HL-60 (cell line): ENCODE data around the gene POLR2B.

Experiments used
- DNase-seq, 2 experiments: peaks; one replicate each; pipeline ENCODE4 v3.0.0-alpha.2; 2010 to 2020; ENCODE audit warnings: low read depth in 1 of 2, low spot score in 1 of 2
- H3K27ac ChIP-seq: fragments of 250-450 bp; sonication (Bioruptor Pico); replicated peaks from 2 replicates; pipeline ENCODE4 v1.5.1; 2020; ENCODE audit warnings: mild to moderate bottlenecking, moderate library complexity
- H3K27me3 ChIP-seq: fragments of 250-450 bp; sonication (Bioruptor Pico); 2 replicates; pipeline ENCODE4 v1.5.1; 2021; ENCODE audit warnings: mild to moderate bottlenecking, moderate library complexity; ENCODE audit not compliant: insufficient read depth, poor library complexity, severe bottlenecking
- H3K4me3 ChIP-seq: replicated peaks from 2 replicates; pipeline ENCODE4 v1.5.1; 2011; ENCODE audit warnings: mild to moderate bottlenecking, control low read depth, low read length; ENCODE audit not compliant: insufficient read depth
- GABPA ChIP-seq: IDR thresholded peaks from 2 replicates; pipeline ENCODE4 v1.6.1; 2012; ENCODE audit warnings: low read depth
- POLR2AphosphoS5 ChIP-seq: IDR thresholded peaks from 2 replicates; pipeline ENCODE4 v1.6.1; 2012; ENCODE audit warnings: low read depth
- SPI1 ChIP-seq: IDR thresholded peaks from 2 replicates; pipeline ENCODE4 v1.6.1; 2012; ENCODE audit warnings: low read depth, mild to moderate bottlenecking, borderline replicate concordance
- TF ChIP-seq, protein P1 (sequence below): IDR thresholded peaks from 2 replicates; pipeline ENCODE4 v1.6.1; 2012; ENCODE audit warnings: low read depth; ENCODE audit not compliant: insufficient replicate concordance
- TF ChIP-seq, protein P2 (sequence below): IDR thresholded peaks from one replicate; pipeline ENCODE4 v1.5.1; 2011; ENCODE audit warnings: low read length, control low read depth, inconsistent platforms; ENCODE audit not compliant: insufficient read depth

POLR2B gene

DNA sequence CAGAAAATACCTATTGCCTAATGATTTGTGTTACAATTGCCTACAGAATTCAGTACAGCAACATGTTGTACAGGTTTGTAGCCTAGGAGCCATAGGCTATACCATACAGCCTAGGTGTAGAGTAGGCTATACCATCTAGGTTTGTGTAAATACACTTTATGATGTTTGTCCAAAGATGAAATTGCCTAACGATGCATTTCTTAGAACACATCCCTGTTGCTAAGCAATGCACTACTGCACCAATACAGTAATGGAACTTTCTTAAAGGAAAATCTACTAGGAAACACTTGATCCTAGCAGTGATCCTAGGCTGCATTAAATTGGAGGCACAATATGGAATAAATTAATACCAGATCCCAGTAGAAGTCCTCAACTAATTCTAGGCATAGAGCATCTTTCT lies 19.6 kb upstream of the POLR2B start:
- Histone ChIP-seq H3K27me3 (no peaks in the 10 kb centered on the region), H3K27ac (peak overlapping the region; percentile 55; the same call in 1 of the 2 replicates), H3K4me3 (no peak overlapping the region)
- TF ChIP-seq, protein P1, sequence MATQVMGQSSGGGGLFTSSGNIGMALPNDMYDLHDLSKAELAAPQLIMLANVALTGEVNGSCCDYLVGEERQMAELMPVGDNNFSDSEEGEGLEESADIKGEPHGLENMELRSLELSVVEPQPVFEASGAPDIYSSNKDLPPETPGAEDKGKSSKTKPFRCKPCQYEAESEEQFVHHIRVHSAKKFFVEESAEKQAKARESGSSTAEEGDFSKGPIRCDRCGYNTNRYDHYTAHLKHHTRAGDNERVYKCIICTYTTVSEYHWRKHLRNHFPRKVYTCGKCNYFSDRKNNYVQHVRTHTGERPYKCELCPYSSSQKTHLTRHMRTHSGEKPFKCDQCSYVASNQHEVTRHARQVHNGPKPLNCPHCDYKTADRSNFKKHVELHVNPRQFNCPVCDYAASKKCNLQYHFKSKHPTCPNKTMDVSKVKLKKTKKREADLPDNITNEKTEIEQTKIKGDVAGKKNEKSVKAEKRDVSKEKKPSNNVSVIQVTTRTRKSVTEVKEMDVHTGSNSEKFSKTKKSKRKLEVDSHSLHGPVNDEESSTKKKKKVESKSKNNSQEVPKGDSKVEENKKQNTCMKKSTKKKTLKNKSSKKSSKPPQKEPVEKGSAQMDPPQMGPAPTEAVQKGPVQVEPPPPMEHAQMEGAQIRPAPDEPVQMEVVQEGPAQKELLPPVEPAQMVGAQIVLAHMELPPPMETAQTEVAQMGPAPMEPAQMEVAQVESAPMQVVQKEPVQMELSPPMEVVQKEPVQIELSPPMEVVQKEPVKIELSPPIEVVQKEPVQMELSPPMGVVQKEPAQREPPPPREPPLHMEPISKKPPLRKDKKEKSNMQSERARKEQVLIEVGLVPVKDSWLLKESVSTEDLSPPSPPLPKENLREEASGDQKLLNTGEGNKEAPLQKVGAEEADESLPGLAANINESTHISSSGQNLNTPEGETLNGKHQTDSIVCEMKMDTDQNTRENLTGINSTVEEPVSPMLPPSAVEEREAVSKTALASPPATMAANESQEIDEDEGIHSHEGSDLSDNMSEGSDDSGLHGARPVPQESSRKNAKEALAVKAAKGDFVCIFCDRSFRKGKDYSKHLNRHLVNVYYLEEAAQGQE, result no peak
- TF ChIP-seq, protein P2, sequence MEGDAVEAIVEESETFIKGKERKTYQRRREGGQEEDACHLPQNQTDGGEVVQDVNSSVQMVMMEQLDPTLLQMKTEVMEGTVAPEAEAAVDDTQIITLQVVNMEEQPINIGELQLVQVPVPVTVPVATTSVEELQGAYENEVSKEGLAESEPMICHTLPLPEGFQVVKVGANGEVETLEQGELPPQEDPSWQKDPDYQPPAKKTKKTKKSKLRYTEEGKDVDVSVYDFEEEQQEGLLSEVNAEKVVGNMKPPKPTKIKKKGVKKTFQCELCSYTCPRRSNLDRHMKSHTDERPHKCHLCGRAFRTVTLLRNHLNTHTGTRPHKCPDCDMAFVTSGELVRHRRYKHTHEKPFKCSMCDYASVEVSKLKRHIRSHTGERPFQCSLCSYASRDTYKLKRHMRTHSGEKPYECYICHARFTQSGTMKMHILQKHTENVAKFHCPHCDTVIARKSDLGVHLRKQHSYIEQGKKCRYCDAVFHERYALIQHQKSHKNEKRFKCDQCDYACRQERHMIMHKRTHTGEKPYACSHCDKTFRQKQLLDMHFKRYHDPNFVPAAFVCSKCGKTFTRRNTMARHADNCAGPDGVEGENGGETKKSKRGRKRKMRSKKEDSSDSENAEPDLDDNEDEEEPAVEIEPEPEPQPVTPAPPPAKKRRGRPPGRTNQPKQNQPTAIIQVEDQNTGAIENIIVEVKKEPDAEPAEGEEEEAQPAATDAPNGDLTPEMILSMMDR, result no peak
- TF ChIP-seq POLR2AphosphoS5 (no peak), GABPA (no peak), SPI1 (no peak)
- no peak for DNase-seq

DNA sequence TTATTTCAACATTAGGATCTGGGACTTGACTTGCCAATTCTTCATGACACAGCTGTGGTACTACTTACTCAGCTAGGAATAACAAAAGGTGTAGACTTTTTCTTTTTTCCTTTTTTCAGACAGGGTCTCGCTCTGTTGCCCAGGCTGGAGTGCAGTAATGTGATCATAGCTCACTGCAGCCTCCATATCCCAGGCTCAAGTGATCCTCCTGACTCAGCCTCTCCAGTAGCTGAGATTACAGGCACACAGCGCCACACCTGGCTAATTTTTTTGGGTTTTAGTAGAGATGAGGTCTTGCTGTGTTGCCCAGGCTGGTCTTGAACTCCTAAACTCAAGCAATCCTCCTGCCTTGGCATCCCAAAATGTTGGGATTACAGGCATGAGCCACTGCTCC lies 17.6 kb upstream of the POLR2B start:
- no peak for DNase-seq
- no peak overlapping the region for H3K27ac ChIP-seq
- TF ChIP-seq, protein P2, result no peak
- TF ChIP-seq, protein P1, result no peak
- no peak for TF ChIP-seq POLR2AphosphoS5
- no peak for TF ChIP-seq GABPA
- TF ChIP-seq SPI1, result no peak
- H3K4me3 ChIP-seq, result no peak overlapping the region
- no peaks in the 10 kb centered on the region for H3K27me3 ChIP-seq

DNA sequence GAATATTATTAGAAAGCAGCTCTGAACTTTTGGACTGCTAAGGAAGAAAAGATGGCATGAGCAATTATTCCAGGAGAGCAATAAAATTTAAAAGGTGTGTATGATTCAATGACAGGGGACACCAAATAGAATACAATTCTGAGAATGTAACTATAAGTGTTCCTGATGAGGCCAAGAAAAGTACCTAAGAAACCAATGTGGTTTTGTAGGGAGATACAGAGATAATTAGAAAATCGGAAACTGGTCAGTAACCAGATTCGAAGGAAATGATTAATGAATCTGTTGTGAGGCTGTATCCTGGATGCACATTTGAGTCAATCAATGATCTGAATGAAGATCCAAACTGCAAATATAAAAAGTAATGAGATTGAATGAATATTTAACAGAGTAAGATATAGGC lies 7.3 kb upstream of the POLR2B start:
- no peak for DNase-seq
- Histone ChIP-seq H3K4me3 (no peak overlapping the region), H3K27me3 (no peaks in the 10 kb centered on the region), H3K27ac (no peak overlapping the region)
- TF ChIP-seq POLR2AphosphoS5, result no peak
- TF ChIP-seq GABPA, result no peak
- TF ChIP-seq, protein P2, result no peak

DNA sequence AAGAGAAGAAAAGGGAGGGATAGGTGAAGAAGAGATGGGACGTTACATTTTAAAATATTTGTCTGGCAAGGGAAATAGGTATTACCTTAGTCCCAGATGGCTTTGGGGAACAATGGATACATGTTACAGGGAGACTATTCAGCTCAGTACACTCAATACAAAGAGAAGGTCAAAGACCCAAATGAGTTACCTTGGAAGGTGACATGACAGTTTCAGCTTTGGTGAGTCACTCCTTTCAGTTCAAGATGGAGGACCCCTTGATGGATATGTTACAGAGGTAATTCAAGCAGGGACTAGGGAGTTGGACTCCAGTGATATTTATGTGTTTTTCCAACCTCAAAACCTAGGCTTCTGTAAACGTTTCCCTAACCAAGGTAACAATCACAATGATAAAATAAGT lies 6.3 kb upstream of the POLR2B start:
- Histone ChIP-seq H3K4me3 (no peak overlapping the region), H3K27ac (no peak overlapping the region), H3K27me3 (no peaks in the 10 kb centered on the region)
- no peak for TF ChIP-seq SPI1
- TF ChIP-seq, protein P2, result no peak
- TF ChIP-seq, protein P1, result no peak
- TF ChIP-seq GABPA, result no peak
- TF ChIP-seq POLR2AphosphoS5, result no peak
- no peak for DNase-seq
